H9 (cell line): ENCODE results near the gene CPA4. TPM values are rescaled to one million over a fixed set of nuclear protein-coding genes. Genes with fewer than 3 reads are reported as not detected.

Source experiments
- DNase-seq: peaks from one replicate; pipeline ENCODE4 v3.0.0-alpha.2; 2017
- H2AFZ ChIP-seq: one replicate; pipeline ENCODE4 v1.6.1; 2013; ENCODE audit warnings: mild to moderate bottlenecking, low read length, control low read depth, moderate library complexity
- H2AK5ac ChIP-seq: 2 replicates; pipeline ENCODE4 v1.6.1; 2013; ENCODE audit warnings: low read length, control low read depth, mixed read lengths; ENCODE audit not compliant: insufficient read length
- H2BK120ac ChIP-seq: one replicate; pipeline ENCODE4 v1.6.1; 2013; ENCODE audit warnings: low read depth, mild to moderate bottlenecking, low read length, control low read depth, inconsistent platforms; ENCODE audit not compliant: poor library complexity, severe bottlenecking
- H2BK12ac ChIP-seq: 2 replicates; pipeline ENCODE4 v1.6.1; 2013; ENCODE audit warnings: low read length, control low read depth, mixed read lengths, low read depth; ENCODE audit not compliant: insufficient read length
- H2BK15ac ChIP-seq: 2 replicates; pipeline ENCODE4 v1.6.1; 2013; ENCODE audit warnings: low read depth, low read length, control low read depth
- H2BK20ac ChIP-seq: one replicate; pipeline ENCODE4 v1.6.1; 2013; ENCODE audit warnings: low read depth, mild to moderate bottlenecking, low read length, control low read depth, inconsistent platforms; ENCODE audit not compliant: poor library complexity, severe bottlenecking
- H2BK5ac ChIP-seq: 2 replicates; pipeline ENCODE4 v1.6.1; 2013; ENCODE audit warnings: low read length, control low read depth, mixed read lengths; ENCODE audit not compliant: insufficient read length
- H3K14ac ChIP-seq: 2 replicates; pipeline ENCODE4 v1.6.1; 2013; ENCODE audit warnings: low read length, control low read depth; ENCODE audit not compliant: insufficient read depth
- H3K18ac ChIP-seq: 2 replicates; pipeline ENCODE4 v1.6.1; 2013; ENCODE audit warnings: low read depth, mild to moderate bottlenecking, mixed read lengths, low read length, control low read depth; ENCODE audit not compliant: insufficient read length
- H3K23ac ChIP-seq: 2 replicates; pipeline ENCODE4 v1.6.1; 2013; ENCODE audit warnings: low read length, control low read depth, mixed read lengths, low read depth; ENCODE audit not compliant: insufficient read length
- H3K23me2 ChIP-seq: 2 replicates; pipeline ENCODE4 v1.6.1; 2013; ENCODE audit warnings: low read depth, mild to moderate bottlenecking, mixed read lengths, low read length, control low read depth; ENCODE audit not compliant: insufficient read length, poor library complexity, severe bottlenecking
- H3K27ac ChIP-seq: 2 replicates; pipeline ENCODE4 v1.5.1; 2013; ENCODE audit warnings: low read length, control low read depth, mixed read lengths, low read depth; ENCODE audit not compliant: insufficient read length
- H3K27me3 ChIP-seq: 2 replicates; pipeline ENCODE4 v1.6.1; 2013; ENCODE audit warnings: low read length, control low read depth, inconsistent platforms; ENCODE audit not compliant: insufficient read depth
- H3K4ac ChIP-seq: 2 replicates; pipeline ENCODE4 v1.6.1; 2013; ENCODE audit warnings: low read depth, mild to moderate bottlenecking, control low read depth, inconsistent platforms, low read length, moderate library complexity
- H3K4me1 ChIP-seq: 2 replicates; pipeline ENCODE4 v1.6.1; 2013; ENCODE audit warnings: low read length, control low read depth, inconsistent platforms; ENCODE audit not compliant: insufficient read depth
- H3K4me2 ChIP-seq: 2 replicates; pipeline ENCODE4 v1.6.1; 2013; ENCODE audit warnings: low read length, control low read depth, mixed read lengths; ENCODE audit not compliant: insufficient read length, insufficient read depth
- H3K56ac ChIP-seq: 2 replicates; pipeline ENCODE4 v1.6.1; 2013; ENCODE audit warnings: low read depth, mild to moderate bottlenecking, mixed read lengths, low read length, control low read depth; ENCODE audit not compliant: insufficient read length
- H3K79me1 ChIP-seq: 2 replicates; pipeline ENCODE4 v1.6.1; 2013; ENCODE audit warnings: low read depth, mild to moderate bottlenecking, moderate library complexity, low read length, control low read depth, inconsistent platforms; ENCODE audit not compliant: insufficient read depth, poor library complexity, severe bottlenecking
- H3K79me2 ChIP-seq: 2 replicates; pipeline ENCODE4 v1.6.1; 2013; ENCODE audit warnings: low read length, control low read depth, inconsistent platforms; ENCODE audit not compliant: insufficient read depth
- H3K9ac ChIP-seq: 2 replicates; pipeline ENCODE4 v1.6.1; 2013; ENCODE audit warnings: low read length, control low read depth, mixed read lengths; ENCODE audit not compliant: insufficient read length; ENCODE audit errors: extremely low read depth
- H3K9me3 ChIP-seq: one replicate; pipeline ENCODE4 v1.6.1; 2013; ENCODE audit warnings: low read depth, low read length, inconsistent platforms; ENCODE audit not compliant: control insufficient read depth
- H3T11ph ChIP-seq: one replicate; pipeline ENCODE4 v1.6.1; 2013; ENCODE audit warnings: mild to moderate bottlenecking, low read length, control low read depth, inconsistent platforms
- H4K20me1 ChIP-seq: one replicate; pipeline ENCODE4 v1.6.1; 2013; ENCODE audit not compliant: control insufficient read depth, insufficient read length, insufficient read depth
- H4K5ac ChIP-seq: 2 replicates; pipeline ENCODE4 v1.6.1; 2013; ENCODE audit warnings: low read depth, mild to moderate bottlenecking, mixed read lengths, low read length, control low read depth; ENCODE audit not compliant: insufficient read length
- H4K8ac ChIP-seq: replicated peaks from 2 replicates; pipeline ENCODE4 v1.6.1; 2013; ENCODE audit warnings: low read length, control low read depth, mixed read lengths, low read depth; ENCODE audit not compliant: insufficient read length
- H4K91ac ChIP-seq: 2 replicates; pipeline ENCODE4 v1.6.1; 2013; ENCODE audit warnings: low read depth, mild to moderate bottlenecking, moderate library complexity, mixed read lengths, low read length, control low read depth; ENCODE audit not compliant: insufficient read length
- H3K27ac Mint-ChIP-seq, 3 experiments: 2 replicates in 2 of 3; 3 replicates in 1 of 3; pipeline ENCODE4 v1.8.0; 2020 to 2021; ENCODE audit warnings: mixed read lengths in 3 of 3, mild to moderate bottlenecking in 1 of 3, moderate library complexity in 1 of 3
- H3K27me3 Mint-ChIP-seq: 2 replicates; pipeline ENCODE4 v1.8.0; 2021; ENCODE audit warnings: low read depth, mild to moderate bottlenecking, moderate library complexity, mixed read lengths
- H3K36me3 Mint-ChIP-seq, 3 experiments: 2 replicates in 2 of 3; 3 replicates in 1 of 3; pipeline ENCODE4 v1.8.0; 2020 to 2021; ENCODE audit warnings: low read depth in 3 of 3, mixed read lengths in 3 of 3; ENCODE audit not compliant: insufficient read depth in 1 of 3
- H3K4me1 Mint-ChIP-seq, 2 experiments: 2 replicates each; pipeline ENCODE4 v1.8.0; 2020; ENCODE audit warnings: mixed read lengths in 2 of 2
- H3K4me3 Mint-ChIP-seq, 2 experiments: 2 replicates in 1 of 2; 3 replicates in 1 of 2; pipeline ENCODE4 v1.8.0; 2020 to 2021; ENCODE audit warnings: mild to moderate bottlenecking in 2 of 2, mixed read lengths in 2 of 2, moderate library complexity in 1 of 2
- H3K9me3 Mint-ChIP-seq, 2 experiments: 2 replicates in 1 of 2; 3 replicates in 1 of 2; pipeline ENCODE4 v1.8.0; 2020; ENCODE audit warnings: mild to moderate bottlenecking in 2 of 2, mixed read lengths in 2 of 2, moderate library complexity in 1 of 2
- WGBS: extraction: QIAGEN DNeasy Blood & Tissue Kit; methylation state at CpG from one replicate; pipeline ENCODE4 v1.1.7; 2013; ENCODE audit warnings: missing lambda C conversion rate, low lambda C conversion rate, mixed read lengths; ENCODE audit not compliant: insufficient read length; ENCODE audit errors: extremely low coverage; 5-methylcytosine and 5-hydroxymethylcytosine counted together
- total RNA-seq: library from RNA; stranded (reverse); gene quantifications from 2 replicates; pipeline ENCODE4 v1.2.1, GENCODE V29; 2021
- TF ChIP-seq, protein P1 (sequence below): fragments of 200-600 bp; sonication (generic); conservative IDR thresholded peaks from 3 replicates; pipeline ENCODE4 v1.8.0; 2021; ENCODE audit warnings: antibody characterized with exemption, mild to moderate bottlenecking

The CPA4 gene
- total RNA-seq, 1 experiment from 2014 or later: not detected

DNA sequence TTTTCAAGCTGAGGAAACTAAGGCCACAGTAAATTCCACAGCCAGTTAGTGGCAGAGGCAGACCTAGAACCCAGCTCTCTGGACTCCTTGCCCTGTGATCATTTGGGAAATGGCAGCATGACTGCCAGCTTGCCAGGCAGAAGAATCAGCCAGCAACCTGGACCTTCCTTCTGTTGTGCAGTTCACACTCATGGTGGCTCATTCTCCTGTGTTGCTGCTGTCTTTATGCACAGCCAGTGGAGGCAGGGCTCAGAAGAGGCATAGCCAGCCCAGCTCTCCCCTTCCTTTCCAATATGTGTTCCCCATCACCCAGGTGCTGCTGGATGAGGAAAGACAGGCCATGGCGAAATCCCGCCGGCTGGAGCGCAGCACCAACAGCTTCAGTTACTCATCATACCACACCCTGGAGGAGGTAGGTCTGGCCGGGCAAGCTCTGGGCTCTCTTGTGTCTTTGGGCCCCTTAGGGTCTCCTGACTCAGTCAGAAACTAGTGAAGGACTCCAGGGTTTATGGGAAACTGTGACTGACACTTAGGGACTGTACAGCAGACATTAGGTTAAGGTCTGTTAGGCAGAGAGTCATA lies 66.4 kb downstream of the CPA4 start:
- peaks cover 7% of the 10 kb centered on the region; the same call in 1 of the 2 replicates for H3K4me1 ChIP-seq

More for the DNA sequence above, 66.4 kb downstream of the CPA4 start:
- Mint-ChIP-seq H3K36me3 (peaks cover 0 to 8% (median 2%) of the 10 kb centered on the region in 3 experiments; a peak in 3 of 7 replicates), H3K4me1 (peaks cover 11 to 12% of the 10 kb centered on the region in 2 experiments), H3K27ac (no peak overlapping the region), H3K9me3 (peaks cover 6 to 7% of the 10 kb centered on the region in 2 experiments; a peak in 4 of 5 replicates), H3K4me3 (no peak overlapping the region), H3K27me3 (peaks cover 2% of the 10 kb centered on the region; the same call in 1 of the 2 replicates)
- H3K27ac ChIP-seq: no peak overlapping the region
- no peak for DNase-seq
- no peaks in the 10 kb centered on the region for H3K79me1 ChIP-seq
- H2AFZ ChIP-seq: no peak overlapping the region
- TF ChIP-seq, protein P1, sequence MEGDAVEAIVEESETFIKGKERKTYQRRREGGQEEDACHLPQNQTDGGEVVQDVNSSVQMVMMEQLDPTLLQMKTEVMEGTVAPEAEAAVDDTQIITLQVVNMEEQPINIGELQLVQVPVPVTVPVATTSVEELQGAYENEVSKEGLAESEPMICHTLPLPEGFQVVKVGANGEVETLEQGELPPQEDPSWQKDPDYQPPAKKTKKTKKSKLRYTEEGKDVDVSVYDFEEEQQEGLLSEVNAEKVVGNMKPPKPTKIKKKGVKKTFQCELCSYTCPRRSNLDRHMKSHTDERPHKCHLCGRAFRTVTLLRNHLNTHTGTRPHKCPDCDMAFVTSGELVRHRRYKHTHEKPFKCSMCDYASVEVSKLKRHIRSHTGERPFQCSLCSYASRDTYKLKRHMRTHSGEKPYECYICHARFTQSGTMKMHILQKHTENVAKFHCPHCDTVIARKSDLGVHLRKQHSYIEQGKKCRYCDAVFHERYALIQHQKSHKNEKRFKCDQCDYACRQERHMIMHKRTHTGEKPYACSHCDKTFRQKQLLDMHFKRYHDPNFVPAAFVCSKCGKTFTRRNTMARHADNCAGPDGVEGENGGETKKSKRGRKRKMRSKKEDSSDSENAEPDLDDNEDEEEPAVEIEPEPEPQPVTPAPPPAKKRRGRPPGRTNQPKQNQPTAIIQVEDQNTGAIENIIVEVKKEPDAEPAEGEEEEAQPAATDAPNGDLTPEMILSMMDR: no peak
- H3K4me2 ChIP-seq: no peak overlapping the region
- H3K79me2 ChIP-seq: no peaks in the 10 kb centered on the region
- no peak overlapping the region for H3K14ac ChIP-seq
- no peak overlapping the region for H3K9ac ChIP-seq
- H2BK15ac ChIP-seq: no peak overlapping the region
- H3K9me3 ChIP-seq: no peaks in the 10 kb centered on the region
- WGBS: no CpG with 5 or more reads among the region's 5 CpGs
- no peak overlapping the region for H2BK20ac ChIP-seq
- no peak overlapping the region for H2BK12ac ChIP-seq
- no peak overlapping the region for H3K56ac ChIP-seq
- no peak overlapping the region for H4K8ac ChIP-seq
- no peak overlapping the region for H3T11ph ChIP-seq
- H3K27me3 ChIP-seq: no peaks in the 10 kb centered on the region
- H2BK120ac ChIP-seq: no peak overlapping the region
- H4K5ac ChIP-seq: no peak overlapping the region
- no peak overlapping the region for H3K18ac ChIP-seq
- H4K20me1 ChIP-seq: no peaks in the 10 kb centered on the region
- H4K91ac ChIP-seq: no peak overlapping the region
- H3K23me2 ChIP-seq: no peaks in the 10 kb centered on the region
- H3K4ac ChIP-seq: no peak overlapping the region
- no peak overlapping the region for H2BK5ac ChIP-seq
- no peak overlapping the region for H2AK5ac ChIP-seq
- no peak overlapping the region for H3K23ac ChIP-seq
